GM21786 (cell line): Measurements from ENCODE around the gene ANXA4.
"Not testable (repeated sequence)": the region's sequence is repeated elsewhere in the genome, so short reads cannot be mapped to it uniquely, and the experiment has no call there.

Experiments
- ATAC-seq: cut with Tn5 transposase; IDR thresholded peaks from one replicate; pipeline ENCODE4 v1.9.1; 2021; ENCODE audit not compliant: unreplicated experiment

ANXA4 gene

DNA sequence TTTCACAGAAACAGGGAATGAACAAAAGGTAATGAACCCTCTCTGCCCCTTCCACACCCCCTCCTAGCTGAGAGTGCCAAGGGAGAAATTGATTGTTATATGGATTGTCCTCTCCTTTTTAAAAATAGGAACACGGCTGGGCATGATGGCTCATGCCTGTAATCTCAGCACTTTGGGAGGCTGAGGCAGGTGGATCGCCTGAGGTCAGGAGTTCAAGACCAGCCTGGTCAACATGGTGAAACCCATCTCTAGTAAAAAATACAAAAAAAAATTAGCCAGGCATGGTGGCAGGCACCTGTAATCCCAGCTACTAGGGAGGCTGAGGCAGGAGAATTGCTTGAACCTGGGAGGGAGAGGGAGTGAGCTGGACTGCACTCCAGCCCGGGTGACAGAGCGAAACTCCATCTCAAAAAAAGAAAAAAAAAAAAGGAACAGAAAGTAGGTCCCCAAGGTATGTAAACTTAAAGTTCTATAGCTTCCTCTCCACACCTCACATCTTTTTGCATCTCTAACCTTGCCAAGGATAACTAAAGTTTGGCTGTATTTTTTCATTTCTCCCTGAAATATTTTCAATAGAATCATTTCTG lies 60.9 kb downstream of the ANXA4 start:
- ATAC-seq = peak; percentile 71

DNA sequence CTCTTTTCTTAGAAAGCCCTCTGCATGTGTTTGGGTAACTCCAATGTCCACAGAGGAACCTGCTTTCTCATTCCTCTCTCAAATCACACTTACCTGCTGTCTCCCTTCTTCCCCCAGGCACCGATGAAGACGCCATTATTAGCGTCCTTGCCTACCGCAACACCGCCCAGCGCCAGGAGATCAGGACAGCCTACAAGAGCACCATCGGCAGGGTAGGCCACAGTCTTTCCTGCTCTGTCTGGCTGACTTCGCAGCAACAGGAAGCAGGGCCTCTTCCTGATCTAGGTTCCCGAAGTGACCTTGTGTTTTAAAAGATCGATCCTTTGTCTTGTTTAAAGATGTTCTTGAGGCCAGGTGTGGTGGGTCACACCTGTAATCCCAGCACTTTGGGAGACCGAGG lies 62.5 kb downstream of the ANXA4 start:
- ATAC-seq = no peak

- no peak for ATAC-seq
Observed at GRCh38 chr2:69805887-69806286, 64.0 kb downstream of the ANXA4 start.

- ATAC-seq = no peak
Observed at GRCh38 chr2:69807821-69808540, 66.0 kb downstream of the ANXA4 start.

GRCh38 chr2:69810550-69810949 lies 68.6 kb downstream of the ANXA4 start:
- no peak for ATAC-seq

DNA sequence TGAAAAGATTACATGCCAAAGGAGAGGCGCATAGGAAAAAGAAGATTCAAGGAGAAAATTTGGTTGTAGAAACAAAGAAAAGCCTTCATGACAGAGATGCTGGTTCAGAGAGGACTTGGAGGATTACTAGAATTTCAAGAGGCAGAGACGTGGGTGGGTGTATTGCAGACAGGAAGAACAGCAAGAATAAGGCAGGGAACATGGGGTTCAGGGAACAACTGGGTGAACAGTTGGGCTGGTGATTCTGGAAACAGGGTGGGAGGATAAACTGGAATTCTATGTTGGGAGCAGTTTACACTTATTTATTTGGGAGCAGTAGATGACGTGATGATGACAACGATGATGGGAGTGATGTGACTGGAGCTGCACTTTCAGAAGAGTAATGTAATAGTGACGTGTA lies 69.1 kb downstream of the ANXA4 start:
- no peak for ATAC-seq

- no peak for ATAC-seq
Observed at GRCh38 chr2:69811591-69811990, 69.7 kb downstream of the ANXA4 start.

DNA sequence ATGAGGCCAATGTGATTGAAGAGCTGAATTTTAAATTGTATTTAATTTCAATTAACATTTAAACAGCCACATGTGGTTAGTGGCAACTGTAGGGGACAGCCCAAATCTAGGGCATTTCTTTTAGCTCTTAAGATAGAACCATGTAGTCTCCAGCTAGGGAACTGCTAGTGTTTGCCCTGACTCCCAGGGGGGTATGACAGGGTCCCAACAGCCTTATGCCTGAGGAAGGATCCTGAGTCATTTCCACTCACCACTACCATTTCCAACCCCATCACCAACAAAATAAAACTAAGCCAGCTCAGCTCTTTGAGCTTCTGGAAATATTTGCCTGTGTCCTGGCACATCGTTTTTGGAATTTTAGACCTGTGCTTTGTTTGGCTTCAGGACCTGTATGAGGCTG lies 73.8 kb downstream of the ANXA4 start:
- no peak for ATAC-seq

- no peak for ATAC-seq
Observed at GRCh38 chr2:69816923-69817542, 75.1 kb downstream of the ANXA4 start.

DNA sequence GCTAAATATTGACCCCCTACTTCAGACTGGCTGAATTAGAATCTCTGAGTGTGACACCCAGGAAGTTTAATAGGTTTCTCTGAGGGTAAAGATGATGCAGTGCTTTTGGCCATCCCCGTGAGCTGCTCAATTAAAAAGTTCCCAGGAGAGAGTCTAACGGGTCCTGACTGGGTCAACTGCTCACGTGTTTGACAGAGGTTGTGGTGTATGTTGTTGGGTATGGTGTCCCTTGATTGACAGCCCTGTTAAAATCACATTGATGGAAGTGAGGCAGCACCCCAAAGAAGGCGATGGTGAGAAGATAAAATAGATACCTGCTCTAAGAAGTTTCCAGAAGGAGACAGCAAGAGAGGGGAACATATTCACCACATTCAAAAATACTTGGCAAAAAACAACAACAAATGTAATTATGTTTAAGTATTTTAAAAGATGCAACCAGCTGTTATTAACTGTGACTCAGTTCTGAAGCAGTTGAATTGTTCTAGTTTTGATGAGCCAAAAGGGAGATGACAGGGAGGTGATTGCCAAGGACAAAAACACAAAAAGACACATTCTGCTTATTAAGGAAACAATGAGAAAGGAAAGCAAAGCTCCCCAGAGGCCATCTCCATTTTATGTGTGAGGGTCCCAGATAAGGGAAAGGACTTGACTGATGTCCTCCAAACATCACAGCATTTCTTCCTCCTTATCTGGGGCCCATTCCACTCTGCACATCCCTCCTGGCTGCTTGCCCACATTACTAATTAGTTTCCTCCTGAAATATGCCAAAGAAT lies 76.0 kb downstream of the ANXA4 start:
- no peak for ATAC-seq

DNA sequence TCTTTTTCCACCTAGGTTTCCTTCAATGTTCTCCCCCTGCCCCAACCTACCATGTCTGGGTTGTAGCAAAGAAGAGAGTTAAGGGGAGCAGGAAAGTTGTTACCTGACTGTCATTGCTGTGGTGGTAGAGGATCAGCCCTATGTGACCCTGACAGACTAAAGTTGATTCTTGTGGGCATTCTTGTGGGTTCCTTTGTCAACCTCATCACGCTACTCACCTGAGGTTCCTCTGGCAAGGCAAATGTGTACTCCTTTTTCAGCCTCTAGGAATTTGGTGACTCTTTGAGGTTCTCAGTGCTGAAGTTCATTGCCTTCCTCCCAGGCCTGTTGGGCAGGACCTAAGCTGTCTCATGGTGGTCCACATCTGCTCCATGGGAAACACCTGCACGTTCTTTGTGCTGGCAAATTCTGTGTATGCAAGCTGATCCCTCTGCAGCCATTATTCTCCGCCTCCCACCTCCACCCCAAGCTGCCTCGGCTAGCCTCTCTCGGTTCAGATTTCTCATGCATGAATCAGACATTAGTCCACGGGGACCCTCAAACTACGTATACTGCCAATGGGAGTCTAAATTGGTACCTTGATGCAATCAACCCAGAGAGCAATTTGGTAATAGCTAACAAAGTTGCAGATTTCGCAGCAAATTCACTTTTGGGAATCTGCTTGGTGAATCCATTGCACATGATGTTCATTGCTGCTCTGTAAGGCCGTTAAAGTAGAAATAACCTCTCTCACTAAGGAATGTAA lies 86.0 kb downstream of the ANXA4 start:
- ATAC-seq = no peak

- ATAC-seq = peak; percentile 5
Observed at GRCh38 chr2:69828938-69829255, 87.0 kb downstream of the ANXA4 start.

DNA sequence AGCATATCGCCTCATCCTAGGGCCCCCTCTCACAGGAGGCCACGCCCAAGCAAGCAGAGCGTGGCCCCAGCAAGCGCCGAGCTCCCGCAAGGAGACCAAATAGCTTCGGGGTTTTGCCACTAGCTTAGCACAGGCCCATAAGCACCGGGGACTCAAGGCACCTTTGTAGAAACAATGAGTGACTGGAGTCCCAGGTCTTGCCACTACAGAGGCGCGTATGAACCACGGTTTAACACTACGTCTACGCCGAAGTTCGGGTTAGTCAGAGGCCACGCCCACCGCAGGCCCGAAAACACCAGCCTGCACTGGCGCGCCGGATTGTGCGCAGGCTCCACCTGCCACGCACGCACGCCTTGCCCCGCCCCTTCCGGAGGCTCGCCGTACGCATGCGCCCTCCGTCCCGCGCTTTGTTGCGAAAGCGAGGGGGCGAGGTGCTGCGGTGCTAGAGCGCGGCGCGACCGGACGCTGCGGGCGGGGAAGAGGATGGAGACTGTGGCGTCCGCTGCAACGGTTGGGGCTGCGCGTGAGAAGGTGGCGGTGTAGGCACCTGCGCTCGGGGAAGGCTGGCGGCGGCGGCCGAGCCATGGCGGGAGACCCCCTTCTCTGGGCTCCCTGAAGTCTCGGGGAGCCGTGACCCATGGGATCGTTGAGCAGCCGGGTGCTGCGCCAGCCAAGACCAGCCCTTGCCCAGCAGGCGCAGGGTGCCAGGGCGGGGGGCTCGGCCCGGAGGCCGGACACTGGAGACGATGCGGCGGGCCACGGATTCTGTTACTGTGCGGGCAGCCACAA lies 87.5 kb downstream of the ANXA4 start, which contains the start of gene GMCL1:
TSS of gene GMCL1 (plus strand) at position 405 of the 789 bp plus-strand sequence. CDS start at position 638, 233 bp downstream.
- ATAC-seq = peak; percentile 89

DNA sequence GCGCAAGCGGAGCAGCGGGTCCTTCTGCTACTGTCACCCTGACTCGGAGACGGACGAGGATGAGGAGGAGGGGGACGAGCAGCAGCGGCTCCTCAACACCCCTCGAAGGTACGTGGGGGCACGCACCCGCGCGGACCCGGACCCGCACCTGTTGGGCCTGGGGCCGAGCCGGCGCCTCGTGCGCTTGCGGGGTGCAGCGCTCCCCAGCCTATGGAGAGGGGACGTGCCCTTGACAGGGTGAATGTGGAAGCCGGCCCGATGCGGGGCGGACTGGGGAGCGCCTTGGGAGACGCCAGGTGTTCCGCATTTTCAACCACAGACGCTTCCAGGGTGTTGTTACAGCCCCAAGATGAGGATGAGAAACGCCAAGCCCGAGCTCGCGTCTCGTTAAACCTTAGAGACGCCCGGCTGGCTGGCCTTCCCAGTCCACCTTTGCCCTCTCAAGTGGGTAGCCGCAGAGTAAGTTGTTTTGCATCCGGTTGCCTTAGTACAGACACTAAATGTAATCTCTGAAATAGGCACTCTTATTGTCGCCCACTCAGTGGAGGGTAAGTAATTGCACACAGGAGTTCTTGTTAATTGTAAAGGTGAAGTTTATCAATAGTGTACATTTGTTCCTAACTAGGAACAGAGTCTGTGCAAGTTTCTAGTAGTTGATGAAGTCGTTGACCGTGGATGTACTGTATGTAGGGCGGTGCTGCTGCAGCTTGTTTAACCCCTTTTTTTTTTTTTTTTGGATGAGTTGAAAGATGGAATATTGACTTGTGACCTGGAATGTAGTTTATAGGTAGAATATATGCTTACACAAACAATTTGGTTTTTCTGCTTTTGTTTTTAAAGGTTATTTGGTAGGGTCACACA lies 88.3 kb downstream of the ANXA4 start:
- ATAC-seq = peak; percentile 21

DNA sequence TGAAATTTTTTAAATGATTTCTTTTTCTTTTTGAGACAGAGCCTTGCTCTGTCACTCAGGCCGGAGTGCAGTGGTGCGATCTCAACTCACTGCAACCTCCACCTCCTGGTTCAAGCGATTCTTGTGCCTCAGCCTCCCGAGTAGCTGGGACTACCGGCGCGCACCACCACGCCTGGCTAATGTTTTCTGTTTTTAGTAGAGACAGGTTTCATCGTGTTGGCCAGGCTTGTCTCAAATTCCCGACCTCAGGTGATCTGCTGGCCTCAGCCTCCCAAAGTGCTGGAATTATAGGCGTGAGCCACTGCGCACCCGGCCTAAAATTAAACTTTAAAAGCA lies 88.9 kb downstream of the ANXA4 start:
- ATAC-seq = not testable (repeated sequence)

DNA sequence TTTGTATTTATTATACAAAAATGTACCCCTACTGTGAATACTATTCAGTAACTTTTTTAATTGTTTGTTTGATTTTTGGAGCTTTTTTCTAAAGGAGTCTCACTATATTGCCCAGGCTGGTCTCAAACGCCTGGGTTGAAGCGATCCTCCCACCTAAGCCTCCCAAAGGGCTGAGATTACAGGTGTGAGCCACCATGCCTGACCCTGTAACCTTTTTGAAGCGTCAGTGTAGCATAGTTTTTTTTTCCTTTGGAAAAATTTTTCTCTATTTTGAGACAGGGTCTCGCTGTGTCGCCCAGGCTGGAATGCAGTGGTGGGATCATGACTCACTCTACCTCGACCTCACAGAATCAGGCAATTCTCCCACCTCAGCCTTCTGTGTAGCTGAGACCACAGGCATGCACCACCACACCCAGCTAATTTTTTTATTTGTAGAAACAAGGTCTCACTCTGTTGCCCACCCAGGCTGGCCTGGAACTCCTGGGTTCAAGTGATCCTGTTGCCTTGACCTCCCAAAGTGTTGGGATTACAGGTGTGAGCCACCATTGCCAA lies 89.5 kb downstream of the ANXA4 start:
- ATAC-seq = no peak

GRCh38 chr2:69833752-69834151 lies 91.8 kb downstream of the ANXA4 start:
- no peak for ATAC-seq

GRCh38 chr2:69835666-69836065 lies 93.7 kb downstream of the ANXA4 start:
- no peak for ATAC-seq

DNA sequence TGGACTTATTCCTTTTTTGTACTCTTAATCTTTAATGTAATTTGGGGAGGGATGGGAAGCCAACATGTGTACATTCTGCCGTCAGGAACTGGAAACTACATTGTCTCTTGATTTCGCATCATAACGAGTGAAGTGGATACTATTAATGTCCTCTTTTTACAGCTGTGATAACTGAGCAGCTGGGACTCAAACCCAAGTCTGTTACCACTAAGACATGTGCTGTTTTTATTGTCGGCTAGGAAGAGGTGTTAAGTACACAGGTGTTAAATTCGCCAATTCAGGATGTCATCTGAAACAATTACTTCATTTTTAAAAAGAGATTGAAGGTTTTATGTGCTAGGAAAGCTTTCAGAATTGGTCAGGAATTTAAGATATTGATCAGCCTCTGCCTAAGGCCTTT lies 94.4 kb downstream of the ANXA4 start:
- no peak for ATAC-seq
